GM21825 (cell line): ENCODE measurements around the gene AGPAT1.
"Not testable (repeated sequence)": the region's sequence is repeated elsewhere in the genome, so short reads cannot be mapped to it uniquely, and the experiment has no call there.

Experiments used
- ATAC-seq: cut with Tn5 transposase; IDR thresholded peaks from one replicate; pipeline ENCODE4 v1.9.1; 2021; ENCODE audit warnings: mild to moderate bottlenecking, moderate library complexity; ENCODE audit not compliant: unreplicated experiment

The AGPAT1 gene, protein sequence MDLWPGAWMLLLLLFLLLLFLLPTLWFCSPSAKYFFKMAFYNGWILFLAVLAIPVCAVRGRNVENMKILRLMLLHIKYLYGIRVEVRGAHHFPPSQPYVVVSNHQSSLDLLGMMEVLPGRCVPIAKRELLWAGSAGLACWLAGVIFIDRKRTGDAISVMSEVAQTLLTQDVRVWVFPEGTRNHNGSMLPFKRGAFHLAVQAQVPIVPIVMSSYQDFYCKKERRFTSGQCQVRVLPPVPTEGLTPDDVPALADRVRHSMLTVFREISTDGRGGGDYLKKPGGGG

DNA sequence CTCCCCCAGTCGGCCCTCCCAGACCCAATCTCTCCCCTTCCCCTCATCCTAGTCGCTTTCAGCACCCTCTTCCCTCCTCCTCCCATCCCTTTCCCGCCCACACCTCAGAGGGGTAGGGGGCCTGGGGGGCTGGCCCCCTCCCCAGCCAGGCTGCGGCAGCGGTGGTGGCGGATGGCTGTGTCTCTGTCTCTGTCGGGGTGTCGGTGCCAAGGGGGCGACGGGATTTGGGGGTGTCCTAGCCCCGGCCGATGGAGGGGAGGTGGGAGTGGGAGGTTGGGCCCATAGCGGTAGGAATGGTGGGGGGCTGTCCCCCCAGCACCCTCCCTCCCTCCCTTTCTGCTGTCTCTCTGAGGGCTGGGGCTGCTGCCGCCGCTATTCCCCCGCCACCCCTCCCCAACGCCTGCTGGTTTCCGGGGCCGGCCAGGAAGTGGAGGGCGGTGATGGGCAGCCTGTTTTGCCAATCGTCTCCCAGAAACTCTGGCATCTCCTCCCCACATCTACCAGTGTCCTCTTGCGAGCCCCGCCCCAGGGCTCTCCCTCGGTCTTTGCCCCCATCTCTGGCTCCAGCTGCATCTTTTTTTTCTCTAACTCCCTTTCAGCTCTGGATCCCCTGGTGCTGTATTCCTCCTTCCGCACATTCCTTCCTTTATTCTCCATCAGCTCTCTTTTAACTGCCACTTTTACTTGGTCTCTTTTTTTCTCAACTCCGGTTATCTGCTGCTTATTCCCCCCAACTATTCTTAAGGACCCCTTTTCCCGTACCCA, at the start of gene AGPAT1:
AGPAT1 (minus strand) TSS at position 374 of the 765 bp plus-strand sequence. CDS start 4,588 bp downstream, outside the sequence.
- peak; percentile 39 for ATAC-seq

DNA sequence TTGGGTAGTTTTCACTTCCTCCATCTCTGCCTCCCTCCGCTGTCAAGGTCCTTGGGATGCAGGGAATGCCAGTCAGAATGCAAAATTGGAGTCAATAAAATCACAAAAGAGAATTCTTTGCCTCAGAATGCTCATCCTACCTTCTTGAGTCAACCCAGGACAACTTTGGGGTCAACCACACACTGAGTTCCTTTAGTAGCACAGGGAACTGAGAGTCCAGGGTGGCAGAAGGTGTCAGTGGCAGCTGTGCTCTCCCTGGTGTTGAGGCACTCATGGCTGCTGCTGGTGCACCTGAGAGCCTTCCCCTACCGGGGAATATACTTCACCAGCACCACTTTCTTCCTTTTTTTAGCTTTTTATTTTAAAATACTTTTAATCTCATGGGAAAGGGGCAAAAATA, 48.8 kb upstream of the AGPAT1 start:
- no peak for ATAC-seq

DNA sequence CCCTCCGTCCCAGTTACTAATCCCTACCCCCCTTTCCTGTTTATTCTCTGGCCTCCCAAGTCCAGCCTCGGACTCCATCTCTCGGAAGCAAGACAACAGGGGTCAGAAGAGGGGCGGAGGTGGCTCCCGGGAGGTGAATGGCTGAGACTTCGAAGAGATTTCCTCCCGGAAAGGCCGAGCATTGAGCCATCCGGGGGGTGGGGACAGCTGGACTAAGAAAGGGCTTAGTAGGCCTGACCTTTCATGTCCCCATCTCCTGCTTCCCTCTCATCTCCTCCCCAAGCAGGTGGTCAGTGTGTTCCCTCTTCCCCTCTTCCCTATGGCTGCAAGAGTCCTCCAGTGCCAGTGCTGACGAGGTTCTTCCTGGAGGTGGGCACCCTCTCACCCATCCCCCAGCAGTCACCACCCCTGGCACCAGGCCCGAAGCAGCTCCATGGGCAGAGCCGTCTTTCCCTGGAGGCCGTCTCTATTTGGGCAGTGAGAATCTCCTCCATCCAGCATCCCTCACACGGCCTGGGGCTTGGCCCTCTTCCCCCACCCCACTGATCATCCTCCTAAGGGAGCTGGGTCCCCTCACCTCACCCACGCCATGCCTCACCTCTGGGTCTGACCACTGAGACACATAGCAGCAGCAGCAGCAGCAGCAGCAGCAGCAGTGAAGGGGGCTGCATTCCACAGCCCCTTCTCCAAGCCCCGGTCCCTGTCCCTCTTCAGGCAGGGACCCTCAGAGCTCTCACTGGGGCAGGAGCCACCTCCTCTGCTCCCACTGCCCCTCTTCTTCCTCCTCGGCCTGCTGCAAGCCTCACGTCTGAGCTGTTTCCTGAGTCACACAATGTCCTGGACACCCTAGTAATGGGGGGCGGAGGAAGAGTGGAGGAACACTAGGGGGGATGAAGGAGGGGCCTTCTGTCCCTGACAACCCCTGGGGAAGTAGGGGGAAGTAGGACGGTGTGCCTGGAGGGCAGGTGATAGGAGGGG, 47.7 kb upstream of the AGPAT1 start, which contains the start of gene NOTCH4:
NOTCH4 (minus strand) TSS at position 810 of the 978 bp plus-strand sequence; CDS start at position 671, 139 bp downstream.
- ATAC-seq = no peak

DNA sequence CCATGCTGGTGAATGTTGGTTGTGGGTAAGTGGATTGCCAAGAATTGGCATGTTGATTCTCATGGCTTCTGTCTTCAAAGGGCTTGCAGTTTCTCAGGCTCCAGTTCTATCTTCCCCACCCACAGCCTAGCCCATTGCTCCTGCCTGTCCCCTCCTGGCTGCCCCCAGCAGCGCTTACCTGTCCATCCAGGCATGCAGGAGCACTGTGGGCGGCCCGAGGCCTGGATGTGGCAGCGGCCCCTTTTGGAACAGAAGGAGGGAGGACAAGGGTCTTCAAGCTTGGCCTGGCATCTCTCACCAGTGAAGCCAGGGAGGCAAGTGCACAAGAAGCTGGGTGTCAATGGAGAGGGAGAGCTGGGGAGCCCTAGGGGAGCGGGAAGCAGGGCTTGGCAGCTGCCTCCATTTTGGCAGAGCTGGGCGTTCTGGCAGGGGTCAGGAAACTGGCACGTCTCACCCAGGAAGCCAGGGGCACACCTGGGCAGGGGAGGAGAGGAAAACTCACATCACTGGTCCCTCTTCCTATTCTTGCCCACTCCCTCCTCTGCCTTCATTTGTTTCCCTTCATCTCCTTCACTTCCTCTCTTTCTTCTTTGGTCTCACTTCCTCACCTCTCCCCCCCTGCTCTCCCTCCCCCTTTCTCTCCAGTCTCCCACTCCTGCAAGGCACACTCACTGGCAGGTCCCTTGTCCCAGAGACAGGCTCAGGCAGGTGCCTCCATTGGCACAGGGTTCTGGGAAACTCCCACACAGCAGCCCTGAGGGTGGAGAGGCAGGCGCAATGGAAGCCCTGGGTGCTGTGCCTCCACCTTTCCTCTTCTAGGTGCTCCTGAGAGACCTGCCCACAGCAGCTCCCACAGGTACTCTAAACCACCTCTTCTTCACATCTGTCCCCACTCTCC, 46.7 kb upstream of the AGPAT1 start:
- no peak for ATAC-seq

DNA sequence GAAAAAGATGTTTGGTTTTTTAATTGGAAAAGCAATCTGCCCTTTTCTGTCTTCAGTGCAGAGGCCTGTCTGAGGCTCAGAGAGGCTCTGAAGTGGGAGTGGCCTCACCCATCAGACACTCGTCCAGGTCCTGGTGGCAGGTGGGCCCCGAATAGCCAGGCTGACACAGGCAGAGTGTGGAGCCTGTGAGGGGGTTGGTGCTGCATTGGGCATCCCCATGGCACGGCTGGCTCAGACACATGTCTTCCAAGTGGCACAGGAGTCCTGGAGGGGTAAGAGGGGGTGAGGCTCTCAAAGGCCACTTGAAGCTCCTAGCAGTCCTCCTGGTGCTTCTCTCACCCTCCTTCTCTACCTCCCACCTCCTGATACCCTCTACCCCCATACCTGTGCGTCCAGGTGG, 44.1 kb upstream of the AGPAT1 start:
- no peak for ATAC-seq

DNA sequence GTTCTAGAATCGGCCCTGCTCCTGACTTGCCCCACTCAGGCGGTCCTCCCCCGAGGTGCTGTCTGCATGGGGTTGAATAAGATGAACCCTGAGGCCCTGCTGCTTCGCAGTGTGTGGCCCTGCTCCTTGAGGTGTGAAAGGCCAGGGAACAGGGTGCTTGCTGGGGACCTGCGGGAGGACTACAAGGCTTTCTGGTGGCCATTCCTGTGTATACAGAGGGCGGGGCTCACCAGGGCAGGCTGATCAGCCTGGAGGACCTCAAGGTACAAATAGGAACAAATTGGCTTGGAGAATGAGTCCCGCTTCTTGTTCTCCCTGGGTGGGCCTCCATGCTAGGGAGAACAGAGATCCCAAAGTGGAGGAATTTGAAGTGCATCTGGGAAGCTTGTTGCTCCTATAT, 42.3 kb upstream of the AGPAT1 start:
- no peak for ATAC-seq

DNA sequence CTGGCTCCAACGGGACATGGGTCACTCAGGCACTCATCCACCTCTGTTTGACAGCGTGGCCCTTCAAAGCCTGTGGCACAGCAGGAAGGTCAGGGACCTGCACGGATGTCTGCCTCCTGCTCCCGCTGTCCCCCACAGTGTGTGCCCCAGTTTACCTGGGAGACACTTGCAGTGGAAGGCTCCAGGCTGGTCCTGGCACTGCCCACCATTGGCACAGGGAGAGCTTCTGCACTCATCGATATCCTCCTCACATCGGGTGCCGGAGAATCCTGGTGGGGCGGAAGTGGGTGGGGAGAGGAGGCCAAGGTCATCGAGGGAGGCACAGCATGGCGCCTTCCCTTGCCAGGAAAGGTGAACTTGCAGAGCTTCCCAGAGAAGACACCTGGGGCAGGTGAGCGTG, 41.1 kb upstream of the AGPAT1 start:
- ATAC-seq = no peak

DNA sequence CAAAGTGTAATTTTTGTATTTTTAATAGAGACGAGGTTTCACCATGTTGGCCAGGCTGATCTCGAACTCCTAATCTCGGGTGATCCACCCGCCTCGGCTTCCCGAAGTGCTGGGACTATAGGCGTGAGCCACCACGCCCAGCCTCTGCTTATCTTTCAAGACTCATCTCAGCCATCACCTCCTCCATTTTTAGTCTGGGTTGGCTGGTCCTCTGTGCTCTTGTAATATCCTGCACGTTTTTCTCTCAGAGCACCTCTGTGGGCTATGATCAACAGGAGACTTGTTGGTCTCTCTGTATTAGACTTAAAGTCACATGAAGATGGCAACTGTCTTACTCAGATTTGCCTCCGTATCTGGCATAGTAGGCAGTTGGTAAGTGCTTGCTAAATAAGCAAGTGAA, 40.4 kb upstream of the AGPAT1 start:
- ATAC-seq = no peak

DNA sequence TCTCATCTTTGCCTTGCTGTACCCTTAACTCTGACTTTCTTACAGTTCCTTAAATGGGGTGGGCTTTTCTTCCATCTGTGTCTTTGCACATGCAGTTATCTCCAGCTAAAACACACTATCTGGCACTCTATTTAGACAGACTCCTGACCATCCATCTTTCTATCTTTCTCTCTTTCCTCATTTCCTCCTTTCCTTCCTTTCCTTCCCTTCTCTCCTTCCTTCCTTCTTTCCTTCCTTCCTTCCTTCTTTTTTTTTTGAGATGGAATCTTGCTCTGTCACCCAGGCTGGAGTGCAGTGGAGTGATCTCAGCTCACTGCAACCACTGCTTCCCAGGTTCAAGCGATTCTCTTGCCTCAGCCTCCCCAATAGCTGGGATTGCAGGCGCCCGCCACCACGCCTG, 39.7 kb upstream of the AGPAT1 start:
- ATAC-seq = no peak

DNA sequence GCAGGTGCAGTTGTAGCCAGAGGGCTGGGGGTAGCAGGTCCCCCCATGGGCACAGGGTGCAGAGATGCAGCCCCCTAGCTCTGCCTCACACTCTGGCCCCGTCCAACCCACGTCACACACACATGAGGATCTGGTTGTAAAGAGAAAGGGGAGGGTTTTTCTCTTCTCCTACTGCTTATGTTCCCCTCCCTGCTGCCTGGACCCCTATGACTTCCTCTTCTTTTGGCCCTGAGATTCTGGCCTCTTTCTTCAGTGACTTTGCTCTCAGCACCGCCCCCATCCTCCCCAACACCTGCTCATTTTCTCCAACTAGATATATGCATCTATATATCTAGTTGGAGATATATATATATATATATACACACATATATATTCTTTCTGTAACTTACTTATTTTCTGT, 38.2 kb upstream of the AGPAT1 start:
- no peak for ATAC-seq

DNA sequence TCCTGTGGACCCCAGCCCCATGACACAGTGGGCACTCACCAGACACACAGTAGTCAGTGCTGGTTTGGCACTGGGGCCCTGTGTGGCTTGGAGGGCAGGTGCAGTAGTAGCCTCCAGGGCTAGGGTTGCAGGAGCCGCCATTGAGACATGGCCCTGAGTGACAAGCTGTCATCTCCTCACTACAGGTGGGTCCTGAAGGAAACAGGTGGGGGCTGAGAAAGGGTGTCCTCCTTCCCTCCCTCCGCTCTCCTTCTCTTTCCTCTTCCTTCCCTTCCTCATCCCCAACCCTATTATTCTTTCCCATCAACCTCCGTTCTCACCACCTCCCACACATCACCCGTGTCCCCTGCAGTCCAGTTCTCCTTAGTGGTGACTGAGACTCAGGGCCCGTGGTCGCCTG, 37.8 kb upstream of the AGPAT1 start:
- no peak for ATAC-seq

DNA sequence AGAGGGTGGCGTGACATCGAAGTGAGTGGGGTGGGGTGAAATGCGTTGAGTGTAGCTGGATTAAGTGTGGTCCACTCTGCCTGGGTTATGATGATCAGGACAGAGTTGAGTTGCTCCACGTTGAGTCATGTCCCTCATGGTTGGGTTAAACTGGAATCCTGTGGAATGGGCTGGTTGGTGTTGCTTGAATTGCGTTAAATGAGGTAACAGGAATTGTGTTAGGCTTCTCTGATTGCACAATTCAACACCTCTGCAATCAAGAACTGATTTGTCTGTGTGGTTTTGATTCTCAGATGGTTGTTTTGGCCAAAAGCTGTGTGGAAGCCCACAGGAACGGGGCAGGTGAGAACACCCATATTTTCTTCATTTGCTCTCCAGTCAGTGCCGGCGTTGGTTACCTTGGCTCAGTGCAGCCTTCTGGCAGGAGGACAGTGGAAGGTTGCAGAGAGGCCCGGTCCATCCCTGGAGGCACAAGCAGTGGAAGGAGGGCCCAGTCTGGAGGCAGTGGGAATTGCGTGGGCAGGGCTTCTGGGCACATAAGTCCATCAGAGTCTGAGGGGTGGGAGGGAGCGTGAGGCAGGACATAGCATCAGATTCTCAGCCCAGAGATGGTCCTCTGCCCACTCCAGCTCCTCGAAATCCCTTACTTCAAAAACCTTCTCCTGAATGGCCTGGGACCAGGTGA, 36.3 kb upstream of the AGPAT1 start:
- no peak for ATAC-seq

DNA sequence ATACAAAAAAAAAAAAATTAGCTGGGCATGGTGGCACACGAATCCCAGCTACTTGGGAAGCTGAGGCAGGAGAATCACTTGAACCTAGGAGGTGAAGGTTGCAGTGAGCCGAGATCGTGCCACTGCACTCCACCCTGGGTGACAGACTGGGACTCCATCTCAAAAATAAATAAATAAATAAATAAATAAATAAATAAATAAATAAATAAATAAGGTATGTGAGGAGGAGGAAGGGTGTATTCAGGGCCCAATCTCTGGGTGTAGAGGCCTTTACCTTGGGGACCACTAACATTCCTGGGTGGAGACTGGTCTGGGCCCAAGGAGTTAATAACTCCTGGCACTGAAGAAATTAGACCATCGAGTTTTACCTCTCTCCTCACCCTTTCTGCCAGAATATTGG, 35.5 kb upstream of the AGPAT1 start:
- not testable (repeated sequence) for ATAC-seq

DNA sequence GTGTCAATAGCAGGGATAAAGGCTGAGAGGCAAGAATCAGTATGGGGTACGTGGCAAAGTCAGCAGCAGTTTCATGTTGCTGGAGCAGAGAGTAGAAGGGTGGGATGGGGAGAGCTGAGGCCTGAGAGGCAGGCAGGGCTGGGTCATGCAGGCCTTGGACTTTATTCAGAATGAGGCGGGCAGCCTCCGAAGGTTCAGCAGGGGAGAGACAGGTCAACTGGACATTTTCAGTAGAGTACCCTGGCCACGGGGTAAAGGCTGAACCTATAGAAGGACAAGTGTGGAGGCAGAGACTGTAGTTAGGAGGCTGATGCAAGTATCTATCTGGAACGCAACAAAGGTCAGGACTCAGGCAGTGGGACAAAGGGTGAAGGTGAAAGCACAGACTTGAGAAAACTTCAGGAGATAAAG, 34.3 kb upstream of the AGPAT1 start:
- ATAC-seq = no peak

DNA sequence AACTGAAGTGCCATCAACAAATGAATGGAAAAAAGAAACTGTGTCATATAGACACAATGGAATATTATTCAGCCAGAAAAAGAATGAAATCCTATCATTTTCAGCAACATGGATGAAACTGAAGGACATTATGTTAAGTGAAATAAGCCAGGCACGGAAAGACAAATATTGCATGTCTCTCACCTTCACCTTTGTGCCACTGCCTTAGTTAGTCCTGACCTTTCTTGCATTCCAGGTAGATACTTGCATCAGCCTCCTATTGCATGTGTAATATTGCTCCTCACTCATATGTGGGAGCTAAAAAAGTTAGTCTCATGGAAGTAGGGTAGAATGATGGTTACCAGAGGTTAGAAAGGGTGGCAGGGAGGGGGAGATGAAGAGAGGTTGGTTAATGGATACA, 33.1 kb upstream of the AGPAT1 start:
- ATAC-seq = no peak

DNA sequence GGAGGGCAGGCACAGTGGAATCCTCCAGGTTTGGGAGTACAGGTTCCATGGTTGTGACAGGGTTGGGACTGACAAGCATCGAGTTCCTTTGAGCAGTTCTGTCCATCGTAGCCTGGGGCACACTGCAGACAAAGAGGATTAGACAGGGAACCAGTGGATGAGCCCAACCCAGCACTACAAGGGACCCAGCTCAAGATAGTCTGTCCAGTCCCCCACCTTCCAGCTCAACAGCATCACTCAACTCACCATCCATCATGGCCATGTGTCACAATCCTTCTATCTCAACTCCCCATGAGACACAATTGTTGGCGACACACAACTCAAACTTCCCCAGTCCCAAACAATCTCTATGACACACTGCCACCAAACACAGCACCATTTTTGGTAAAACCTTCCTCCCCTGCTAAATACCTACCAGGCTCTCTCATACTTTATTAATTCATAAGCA, 28.4 kb upstream of the AGPAT1 start:
- no peak for ATAC-seq

DNA sequence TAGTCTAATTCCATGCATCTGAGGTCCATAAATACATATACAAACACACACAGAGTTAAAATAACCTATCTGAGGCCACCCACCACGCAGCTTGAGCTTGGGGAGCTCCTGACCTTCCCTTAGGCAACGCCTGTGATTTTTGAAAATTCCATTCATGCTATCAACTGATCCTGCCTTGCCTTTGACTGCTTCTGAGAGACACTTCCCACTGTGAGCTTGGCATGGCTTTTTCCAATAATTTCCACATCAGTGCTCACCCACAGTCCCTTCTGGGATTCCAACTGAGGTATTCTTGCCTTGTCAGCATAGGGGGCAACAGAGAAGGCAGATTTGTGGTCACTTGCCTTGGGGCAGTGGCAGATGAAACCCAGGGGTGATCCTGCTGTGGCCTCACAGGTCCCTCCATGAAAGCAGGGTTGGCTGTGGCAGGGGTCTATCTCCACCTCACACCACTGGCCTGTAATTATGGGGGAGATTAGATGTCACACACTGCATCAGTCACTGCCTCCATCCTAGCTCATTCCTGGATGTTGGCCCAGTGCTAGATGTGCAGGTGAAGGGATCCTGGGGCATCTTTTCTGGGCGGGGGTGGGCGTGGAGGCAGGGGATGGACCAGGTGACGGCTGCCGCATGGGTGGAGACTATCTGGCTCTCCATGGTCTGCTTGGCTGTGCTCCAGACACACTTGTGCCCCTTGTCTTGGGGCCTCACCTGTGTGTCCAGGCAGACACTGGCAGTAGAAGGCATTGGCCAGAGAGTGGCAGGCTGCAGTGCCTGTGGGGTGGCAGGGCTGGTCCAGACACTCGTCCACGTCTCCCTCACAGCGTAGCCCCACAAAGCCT, 27.8 kb upstream of the AGPAT1 start:
- ATAC-seq = no peak

DNA sequence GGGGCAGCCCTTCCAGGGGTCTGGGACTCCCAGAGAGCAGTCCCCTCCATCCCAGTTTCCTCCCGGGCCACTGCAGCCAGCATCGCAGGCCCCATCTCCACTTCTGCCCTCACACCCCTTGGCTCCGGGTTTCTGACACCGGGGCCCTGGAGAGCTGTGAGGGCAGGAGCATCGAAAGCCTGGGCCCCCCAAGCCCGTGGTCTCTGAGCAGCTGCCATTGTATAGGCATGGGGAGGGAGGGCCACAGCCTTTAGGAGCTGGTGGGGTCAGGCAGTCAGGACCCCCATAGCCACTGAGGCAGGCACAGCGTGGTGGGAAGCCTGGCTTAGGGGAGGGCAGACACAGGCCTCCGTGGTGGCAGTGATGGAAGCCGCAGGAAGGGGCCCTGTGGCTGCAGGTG, 26.3 kb upstream of the AGPAT1 start:
- ATAC-seq = no peak
